ENCODE data around the gene RCAN2.

GRCh38 chr6:46381579-46381978, 109.7 kb downstream of the RCAN2 start:
- no peak for TF ChIP-seq CTCF (conservative IDR thresholded peaks at IDR 0.05; ENCODE audit: low read depth, low read length)
- no peak for TF ChIP-seq EZH2 (IDR thresholded peaks at IDR 0.05; ENCODE audit: borderline replicate concordance, low read depth, low read length, poor library complexity, severe bottlenecking)

All from A673 (cell line).